Gastroesophageal sphincter (tissue), 4 donors: ENCODE data around the gene FETUB. TPM values are rescaled to one million over a fixed set of nuclear protein-coding genes. Genes with fewer than 3 reads are reported as not detected.

Experiments
- ATAC-seq: fragments of 150-250 bp; one replicate; pipeline ENCODE4 v1.9.1; 2016; ENCODE audit warnings: mild to moderate bottlenecking, moderate library complexity
- H3K27ac ChIP-seq, 4 donors: fragments of 200-600 bp; sonication (generic) in 3 of 4; 1 replicate in 3 of 4; 2 replicates in 1 of 4; pipeline ENCODE4 v1.5.1; 2016 to 2019
- H3K27me3 ChIP-seq: fragments of 200-600 bp; sonication (generic); one replicate; pipeline ENCODE4 v1.5.1; 2019
- H3K36me3 ChIP-seq, 2 donors: fragments of 200-600 bp; sonication (generic); one replicate each; pipeline ENCODE4 v1.5.1; 2019; ENCODE audit warnings: control low read depth in 1 of 2
- H3K4me1 ChIP-seq, 3 donors: fragments of 200-600 bp; sonication (generic); 1 replicate in 2 of 3; 2 replicates in 1 of 3; pipeline ENCODE4 v1.5.1; 2016 to 2019; ENCODE audit warnings: control low read depth in 2 of 3
- H3K4me3 ChIP-seq, 2 donors: fragments of 200-600 bp; sonication (generic); one replicate each; pipeline ENCODE4 v1.5.1; 2019; ENCODE audit warnings: mild to moderate bottlenecking in 1 of 2, moderate library complexity in 1 of 2
- H3K9me3 ChIP-seq, 3 donors: fragments of 200-600 bp; sonication (generic); one replicate each; pipeline ENCODE4 v1.5.1; 2017 to 2019; ENCODE audit warnings: control low read depth in 2 of 3
- EP300 ChIP-seq: sonication (generic); formaldehyde crosslinking; IDR thresholded peaks from one replicate; pipeline ENCODE4 v1.6.1; 2017; ENCODE audit warnings: antibody characterized with exemption, mild to moderate bottlenecking
- POLR2A ChIP-seq, 2 donors: fragments of 450-650 bp; IDR thresholded peaks; one replicate each; pipeline ENCODE4 v1.6.1; 2017; ENCODE audit warnings: antibody characterized with exemption in 2 of 2, mild to moderate bottlenecking in 2 of 2, moderate library complexity in 1 of 2
- POLR2AphosphoS5 ChIP-seq: sonication (generic); formaldehyde crosslinking; IDR thresholded peaks from one replicate; pipeline ENCODE4 v1.6.1; 2017; ENCODE audit warnings: antibody characterized with exemption
- WGBS, 2 donors: methylation state at CpG; one replicate each; pipeline ENCODE4 v1.1.5; 2018; ENCODE audit warnings: low coverage in 1 of 2; 5-methylcytosine and 5-hydroxymethylcytosine counted together
- total RNA-seq, 4 donors: library from RNA; depleted of rRNA; stranded (reverse); fragments of >200 nt; gene quantifications; one replicate each; pipeline ENCODE4 v1.1.0, GENCODE V29; 2016
- TF ChIP-seq, protein P1 (sequence below), 4 experiments: fragments of 200-600 bp in 2 of 4; fragments of 450-650 bp in 2 of 4; sonication (generic) in 1 of 4; IDR thresholded peaks; one replicate each; pipeline ENCODE4 v1.5.1; 2017 to 2019; ENCODE audit warnings: antibody characterized with exemption in 4 of 4, mild to moderate bottlenecking in 2 of 4, moderate library complexity in 2 of 4

Gene FETUB, protein sequence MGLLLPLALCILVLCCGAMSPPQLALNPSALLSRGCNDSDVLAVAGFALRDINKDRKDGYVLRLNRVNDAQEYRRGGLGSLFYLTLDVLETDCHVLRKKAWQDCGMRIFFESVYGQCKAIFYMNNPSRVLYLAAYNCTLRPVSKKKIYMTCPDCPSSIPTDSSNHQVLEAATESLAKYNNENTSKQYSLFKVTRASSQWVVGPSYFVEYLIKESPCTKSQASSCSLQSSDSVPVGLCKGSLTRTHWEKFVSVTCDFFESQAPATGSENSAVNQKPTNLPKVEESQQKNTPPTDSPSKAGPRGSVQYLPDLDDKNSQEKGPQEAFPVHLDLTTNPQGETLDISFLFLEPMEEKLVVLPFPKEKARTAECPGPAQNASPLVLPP
- not detected for total RNA-seq

DNA sequence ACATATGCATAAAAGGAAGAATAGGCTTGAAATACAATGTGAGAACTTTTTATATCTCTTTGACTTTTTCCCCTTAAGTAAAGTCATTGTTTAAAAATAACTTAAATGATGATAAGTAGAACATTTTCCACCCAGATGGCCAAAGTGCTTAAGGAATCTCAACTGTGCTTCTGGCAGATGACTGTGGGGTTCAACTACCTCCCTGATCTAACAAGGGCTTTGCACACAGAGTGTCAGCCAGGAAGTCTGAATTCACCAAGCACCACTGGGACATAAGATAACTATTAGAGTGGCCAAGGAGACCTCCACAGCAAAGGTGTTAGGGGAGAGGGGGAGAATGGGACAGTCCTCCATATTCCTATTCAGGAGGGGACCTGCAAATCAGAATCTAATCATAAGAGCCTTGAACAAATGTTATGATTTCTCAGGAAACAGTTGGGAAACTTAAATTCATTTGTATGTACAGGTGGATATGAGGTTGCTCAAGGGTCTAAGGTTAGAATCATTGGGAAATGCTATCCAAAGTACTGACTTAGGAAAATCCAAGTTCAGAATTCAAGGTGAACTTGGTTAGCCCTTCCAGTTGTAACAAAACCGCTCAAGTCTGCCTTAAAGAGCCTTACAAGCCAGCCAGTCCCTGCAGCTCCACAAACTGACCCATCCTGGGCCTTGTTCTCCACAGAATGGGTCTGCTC is at the start of gene FETUB:
Gene FETUB, plus strand, starts transcription at position 622 of the 695 bp plus-strand sequence. Its CDS starts 62 bp downstream, at position 684.
- Histone ChIP-seq H3K27ac (no peak within 1 kb of the TSS), H3K4me3 (no peak within 1 kb of the TSS), H3K36me3 (no peaks in the 10 kb centered on the region), H3K4me1 (no peaks in the 10 kb centered on the region), H3K9me3 (no peaks in the 10 kb centered on the region), H3K27me3 (peaks cover 36% of the 10 kb centered on the region)
- ATAC-seq, result no peak
- TF ChIP-seq, protein P1, sequence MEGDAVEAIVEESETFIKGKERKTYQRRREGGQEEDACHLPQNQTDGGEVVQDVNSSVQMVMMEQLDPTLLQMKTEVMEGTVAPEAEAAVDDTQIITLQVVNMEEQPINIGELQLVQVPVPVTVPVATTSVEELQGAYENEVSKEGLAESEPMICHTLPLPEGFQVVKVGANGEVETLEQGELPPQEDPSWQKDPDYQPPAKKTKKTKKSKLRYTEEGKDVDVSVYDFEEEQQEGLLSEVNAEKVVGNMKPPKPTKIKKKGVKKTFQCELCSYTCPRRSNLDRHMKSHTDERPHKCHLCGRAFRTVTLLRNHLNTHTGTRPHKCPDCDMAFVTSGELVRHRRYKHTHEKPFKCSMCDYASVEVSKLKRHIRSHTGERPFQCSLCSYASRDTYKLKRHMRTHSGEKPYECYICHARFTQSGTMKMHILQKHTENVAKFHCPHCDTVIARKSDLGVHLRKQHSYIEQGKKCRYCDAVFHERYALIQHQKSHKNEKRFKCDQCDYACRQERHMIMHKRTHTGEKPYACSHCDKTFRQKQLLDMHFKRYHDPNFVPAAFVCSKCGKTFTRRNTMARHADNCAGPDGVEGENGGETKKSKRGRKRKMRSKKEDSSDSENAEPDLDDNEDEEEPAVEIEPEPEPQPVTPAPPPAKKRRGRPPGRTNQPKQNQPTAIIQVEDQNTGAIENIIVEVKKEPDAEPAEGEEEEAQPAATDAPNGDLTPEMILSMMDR (IDR thresholded peaks at IDR 0.05), result no peak
- TF ChIP-seq POLR2AphosphoS5 (no peak), EP300 (no peak), POLR2A (IDR thresholded peaks at IDR 0.05) (no peak)
- 67 to 100% methylated on average over 1 of the region's 1 CpG for WGBS, 2 donors

DNA sequence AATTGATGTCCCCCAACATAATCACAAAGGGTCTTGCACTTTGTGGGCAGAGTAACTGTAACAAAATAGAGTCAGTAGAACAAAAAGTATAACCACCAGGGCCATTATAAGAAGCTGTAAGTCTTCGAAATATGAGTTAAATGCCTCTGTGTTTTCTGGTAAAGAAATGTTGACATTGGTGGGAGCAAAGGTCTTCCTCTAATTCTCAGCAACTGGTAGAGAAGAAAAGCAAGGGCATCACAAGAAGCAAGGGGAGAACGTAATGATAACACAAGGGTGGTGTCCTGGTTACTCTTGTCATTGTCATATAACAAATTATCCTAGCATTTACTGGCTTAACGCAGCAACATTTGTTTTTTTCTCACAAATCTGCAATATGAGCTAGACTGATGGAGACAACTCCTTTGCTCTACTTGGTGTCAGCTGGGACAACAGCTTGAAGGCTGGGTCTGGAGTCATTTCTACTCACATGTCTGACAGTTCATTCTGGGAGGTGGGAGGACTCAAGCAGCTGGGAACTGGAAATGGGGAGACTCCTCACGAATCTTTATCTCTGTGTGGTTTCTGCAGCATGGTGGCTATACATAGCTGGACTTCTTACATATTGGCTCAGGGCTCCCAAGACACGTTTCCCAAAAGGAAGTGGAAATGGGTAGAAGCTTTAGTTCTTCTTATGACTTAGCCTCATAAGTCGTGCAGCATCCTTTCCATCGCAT is 49.5 kb upstream of the FETUB start:
- Histone ChIP-seq H3K27ac (no peak overlapping the region), H3K9me3 (no peaks in the 10 kb centered on the region), H3K36me3 (peaks cover 0 to 11% of the 10 kb centered on the region in 2 donors), H3K4me1 (no peaks in the 10 kb centered on the region), H3K4me3 (no peak overlapping the region), H3K27me3 (peaks cover 8% of the 10 kb centered on the region)
- no peak for ATAC-seq
- TF ChIP-seq, protein P1 (IDR thresholded peaks at IDR 0.05), result no peak
- no peak for TF ChIP-seq POLR2AphosphoS5
- WGBS, 2 donors, result 58 to 67% methylated on average over 3 to 7 of the region's 7 CpGs

DNA sequence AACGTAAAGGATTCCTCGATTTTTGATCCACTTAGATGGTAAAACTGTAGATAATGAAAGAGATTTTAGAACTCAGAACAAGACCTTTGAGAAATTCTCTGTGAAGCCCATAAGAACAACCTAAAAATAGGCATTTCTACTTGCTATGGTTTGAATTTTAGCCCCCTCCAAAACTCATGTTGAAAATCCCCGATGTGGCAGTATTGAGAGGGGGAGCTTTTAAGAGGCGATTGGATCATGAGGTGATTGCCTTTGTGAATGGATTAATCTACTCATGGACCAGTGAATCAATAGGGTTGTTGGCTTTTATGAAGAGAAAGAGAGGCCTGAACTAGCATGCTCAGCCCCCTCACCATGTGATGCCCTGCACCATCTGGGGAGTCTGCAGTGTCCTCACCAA is 47.5 kb upstream of the FETUB start:
- peaks cover 8% of the 10 kb centered on the region for H3K27me3 ChIP-seq
- H3K4me1 ChIP-seq, result no peaks in the 10 kb centered on the region
- no peak for TF ChIP-seq POLR2A (IDR thresholded peaks at IDR 0.05)
- TF ChIP-seq, protein P1 (IDR thresholded peaks at IDR 0.05), result no peak
- no peak for TF ChIP-seq EP300
- no peak for TF ChIP-seq POLR2AphosphoS5
- no peaks in the 10 kb centered on the region for H3K9me3 ChIP-seq
- 87 to 93% methylated on average over 4 of the region's 4 CpGs for WGBS, 2 donors
- no peak for ATAC-seq
- no peak overlapping the region for H3K4me3 ChIP-seq
- no peaks in the 10 kb centered on the region for H3K36me3 ChIP-seq
- H3K27ac ChIP-seq, result no peak overlapping the region

DNA sequence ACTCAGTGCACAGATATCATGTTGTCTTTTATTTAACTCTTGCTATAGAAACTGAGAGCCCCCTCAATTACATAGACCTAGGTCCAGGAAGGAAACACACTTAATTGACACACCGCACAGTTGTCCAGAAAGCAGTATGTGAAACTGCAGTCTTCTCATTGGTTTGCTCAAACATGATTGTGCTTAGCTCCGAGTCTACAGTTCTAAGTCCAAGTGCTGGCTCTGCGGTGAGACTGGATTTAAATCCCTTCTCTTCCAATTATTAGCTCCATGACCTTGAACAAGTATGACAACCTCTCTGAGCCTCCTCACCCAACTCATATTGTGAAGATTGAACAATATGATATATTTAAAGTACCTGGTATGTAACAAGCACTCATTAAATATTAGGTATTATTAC is 46.3 kb upstream of the FETUB start:
- no peaks in the 10 kb centered on the region for H3K4me1 ChIP-seq
- 73 to 96% methylated on average over 3 of the region's 3 CpGs for WGBS, 2 donors

More for the DNA sequence above, 46.3 kb upstream of the FETUB start:
- H3K27me3 ChIP-seq, result peaks cover 8% of the 10 kb centered on the region
- H3K4me3 ChIP-seq, result no peak overlapping the region
- no peak overlapping the region for H3K27ac ChIP-seq
- H3K9me3 ChIP-seq, result no peaks in the 10 kb centered on the region
- TF ChIP-seq POLR2A (IDR thresholded peaks at IDR 0.05), result no peak
- no peak for TF ChIP-seq POLR2AphosphoS5
- TF ChIP-seq, protein P1 (IDR thresholded peaks at IDR 0.05), result no peak
- TF ChIP-seq EP300, result no peak
- ATAC-seq, result no peak
- no peaks in the 10 kb centered on the region for H3K36me3 ChIP-seq
